ENCODE measurements around the gene TK2.

GRCh38 chr16:66525396-66526180, 24.3 kb downstream of the TK2 start:
- TF ChIP-seq CTCF (conservative IDR thresholded peaks at IDR 0.05; ENCODE audit: low read depth in 2 of 2) (no peak), CREB1 (CRISPR knock-in tag; IDR thresholded peaks at IDR 0.05; ENCODE audit: low read depth) (no peak), JUNB (IDR thresholded peaks at IDR 0.05; ENCODE audit: unreplicated experiment) (no peak), REST (IDR thresholded peaks at IDR 0.05; ENCODE audit: unreplicated experiment) (no peak)

All from GM23338 (cell line).